ENCODE results near the gene LYRM1. TPM values are rescaled to one million over a fixed set of nuclear protein-coding genes. Genes with fewer than 3 reads are reported as not detected.

LYRM1 gene
- total and polyA plus RNA-seq, 10 of the 15 experiments (the other 5 are each of a cell fraction or from before 2014, with no cell fraction given): 18.4 to 54.4 (median 38.0) TPM

GRCh38 chr16:20865420-20866131 lies 35.0 kb upstream of the LYRM1 start (continued):
- no peak for TF ChIP-seq E2F8 (IDR thresholded peaks at IDR 0.05; ENCODE audit: low read depth, partially characterized antibody)
- TF ChIP-seq RAD51 (IDR thresholded peaks at IDR 0.05): no peak
- no peak for TF ChIP-seq NRF1 (conservative IDR thresholded peaks at IDR 0.05; ENCODE audit: low read depth, low read length)
- no peak for TF ChIP-seq SREBF1 (IDR thresholded peaks at IDR 0.05; ENCODE audit: low read length)
- TF ChIP-seq PAX5 (IDR thresholded peaks at IDR 0.05; ENCODE audit: borderline replicate concordance, low read depth, low read length): no peak
- peak; percentile 46; the same call in 1 of the 2 replicates for TF ChIP-seq BACH1 (IDR thresholded peaks at IDR 0.05; ENCODE audit: borderline replicate concordance)
- peak; percentile 95 for TF ChIP-seq NFIC (IDR thresholded peaks at IDR 0.05; ENCODE audit: low read depth, low read length)
- no peak for TF ChIP-seq HDGF (IDR thresholded peaks at IDR 0.05)
- TF ChIP-seq IRF5 (IDR thresholded peaks at IDR 0.05; ENCODE audit: borderline replicate concordance): no peak
- TF ChIP-seq EZH2 (IDR thresholded peaks at IDR 0.05; ENCODE audit: borderline replicate concordance, control insufficient read depth, low read depth, low read length): no peak
- no peak for TF ChIP-seq ZSCAN29 (IDR thresholded peaks at IDR 0.05)
- no peak for TF ChIP-seq KDM1A (IDR thresholded peaks at IDR 0.05; ENCODE audit: borderline replicate concordance)
- TF ChIP-seq MEF2A (IDR thresholded peaks at IDR 0.05; ENCODE audit: insufficient read depth, low read depth, low read length): peak; percentile 61; the same call in 1 of the 2 replicates
- no peak for TF ChIP-seq LARP7 (IDR thresholded peaks at IDR 0.05)
- TF ChIP-seq IRF3 (IDR thresholded peaks at IDR 0.05): no peak
- TF ChIP-seq ZBTB11 (CRISPR knock-in tag; IDR thresholded peaks at IDR 0.05): no peak
- peak; percentile 63 to 81 for TF ChIP-seq IKZF2 (IDR thresholded peaks at IDR 0.05)
- no peak for TF ChIP-seq POLR2AphosphoS2 (IDR thresholded peaks at IDR 0.05; ENCODE audit: low read depth, low read length)
- TF ChIP-seq SMAD5 (IDR thresholded peaks at IDR 0.05; ENCODE audit: low read depth): no peak
- TF ChIP-seq FOXK2 (IDR thresholded peaks at IDR 0.05): no peak
- TF ChIP-seq JUNB (IDR thresholded peaks at IDR 0.05): peak; percentile 95

Data from GM12878 (cell line).